AG04450 (cell line): ENCODE data around the gene MRPL4. TPM values are rescaled to one million over a fixed set of nuclear protein-coding genes. Genes with fewer than 3 reads are reported as not detected.

Source experiments
- CTCF ChIA-PET: fragments of 300-600, 350-600 bp; formaldehyde crosslinking; extraction: SDS; loops from one replicate; lab custom pipeline; 2022; ENCODE audit warnings: antibody characterized with exemption, inconsistent platforms; lab: Charles Lee
- POLR2A ChIA-PET: fragments of 350-600 bp; formaldehyde crosslinking; extraction: SDS; loops from one replicate; lab custom pipeline; 2021; ENCODE audit warnings: antibody characterized with exemption, inconsistent platforms; lab: Yijun Ruan, JAX
- DNase-seq: peaks from one replicate; pipeline ENCODE4 v3.0.0-alpha.2; 2011; ENCODE audit warnings: low read depth, low spot score
- H3K27ac ChIP-seq: one replicate; pipeline ENCODE4 v1.5.1; 2012; ENCODE audit warnings: low read depth, low read length, control low read depth
- H3K27me3 ChIP-seq: one replicate; pipeline ENCODE4 v1.6.0; 2012; ENCODE audit warnings: low read length; ENCODE audit not compliant: control insufficient read depth, insufficient read depth
- H3K4me3 ChIP-seq: 2 replicates; pipeline ENCODE4 v1.5.1; 2011; ENCODE audit warnings: mild to moderate bottlenecking, low read depth, low read length, control low read depth
- H3K9me3 ChIP-seq: 2 replicates; pipeline ENCODE4 v1.5.1; 2012; ENCODE audit warnings: low read length; ENCODE audit not compliant: control insufficient read depth, insufficient read depth
- polyA plus RNA-seq: library from polyadenylated mRNA; depleted of rRNA; stranded (reverse); fragments of >200 nt; gene quantifications from 2 replicates; pipeline ENCODE4 v1.2.3, GENCODE V29; 2011
- TF ChIP-seq, protein P1 (sequence below): IDR thresholded peaks from 2 replicates; pipeline ENCODE4 v1.5.1; 2011; ENCODE audit warnings: low read depth, low read length, control low read depth, inconsistent platforms

The MRPL4 gene
- polyA plus RNA-seq, 1 experiment: 28.5 TPM

DNA sequence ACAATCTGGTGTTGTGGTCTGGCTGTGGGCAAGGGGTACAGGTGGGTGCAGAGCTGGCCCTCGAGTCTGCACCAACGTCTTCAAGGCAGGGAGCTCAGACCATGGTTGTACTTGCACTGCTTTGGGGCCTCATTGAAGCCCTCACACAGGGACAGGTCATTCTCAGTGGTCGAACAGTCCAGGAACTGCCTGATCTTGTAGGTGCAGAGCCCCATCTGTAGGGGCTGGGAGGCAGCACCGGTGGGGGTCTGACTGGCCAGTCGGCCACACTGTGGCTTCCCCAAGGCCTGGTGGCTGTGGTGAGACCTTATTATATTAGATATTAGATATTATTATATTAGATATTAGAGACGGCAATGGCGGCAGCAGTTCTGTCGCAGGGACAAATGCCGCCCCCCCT, 34.9 kb upstream of the MRPL4 start:
- ChIA-PET POLR2A (interaction anchor here (0.6 kb wide), 1 partner anchor 17 kb away, joined by 3 read pairs; no protein-coding TSS in a partner anchor), CTCF (interaction anchor here (1.2 kb wide), 1 partner anchor 42 kb away, joined by 4 read pairs; no protein-coding TSS in a partner anchor)
- Histone ChIP-seq H3K9me3 (no peaks in the 10 kb centered on the region), H3K27me3 (no peaks in the 10 kb centered on the region), H3K4me3 (no peak overlapping the region), H3K27ac (no peak overlapping the region)
- no peak for DNase-seq
- TF ChIP-seq, protein P1, sequence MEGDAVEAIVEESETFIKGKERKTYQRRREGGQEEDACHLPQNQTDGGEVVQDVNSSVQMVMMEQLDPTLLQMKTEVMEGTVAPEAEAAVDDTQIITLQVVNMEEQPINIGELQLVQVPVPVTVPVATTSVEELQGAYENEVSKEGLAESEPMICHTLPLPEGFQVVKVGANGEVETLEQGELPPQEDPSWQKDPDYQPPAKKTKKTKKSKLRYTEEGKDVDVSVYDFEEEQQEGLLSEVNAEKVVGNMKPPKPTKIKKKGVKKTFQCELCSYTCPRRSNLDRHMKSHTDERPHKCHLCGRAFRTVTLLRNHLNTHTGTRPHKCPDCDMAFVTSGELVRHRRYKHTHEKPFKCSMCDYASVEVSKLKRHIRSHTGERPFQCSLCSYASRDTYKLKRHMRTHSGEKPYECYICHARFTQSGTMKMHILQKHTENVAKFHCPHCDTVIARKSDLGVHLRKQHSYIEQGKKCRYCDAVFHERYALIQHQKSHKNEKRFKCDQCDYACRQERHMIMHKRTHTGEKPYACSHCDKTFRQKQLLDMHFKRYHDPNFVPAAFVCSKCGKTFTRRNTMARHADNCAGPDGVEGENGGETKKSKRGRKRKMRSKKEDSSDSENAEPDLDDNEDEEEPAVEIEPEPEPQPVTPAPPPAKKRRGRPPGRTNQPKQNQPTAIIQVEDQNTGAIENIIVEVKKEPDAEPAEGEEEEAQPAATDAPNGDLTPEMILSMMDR: no peak

DNA sequence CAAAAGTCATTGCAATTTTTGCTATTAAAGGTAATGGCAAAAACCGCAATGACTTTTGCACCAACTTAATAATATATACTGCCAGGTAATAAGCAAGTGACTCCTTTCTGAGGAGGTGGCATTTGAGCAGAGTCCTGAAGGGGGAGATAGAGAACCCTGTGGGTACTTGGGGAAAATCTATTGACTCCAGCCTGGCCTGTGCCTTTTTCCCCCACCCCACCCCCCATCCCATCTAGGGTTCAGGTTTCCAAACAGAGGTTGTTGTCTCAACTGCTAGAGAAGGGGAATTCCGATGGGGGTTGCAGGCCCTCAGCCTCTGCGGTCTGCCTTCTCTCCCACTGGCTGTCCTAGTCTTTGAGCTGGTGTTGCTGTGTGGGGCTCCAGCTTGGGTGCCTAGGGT, 32.3 kb upstream of the MRPL4 start:
- peak; percentile 79 for DNase-seq
- Histone ChIP-seq H3K9me3 (peaks cover 7% of the 10 kb centered on the region), H3K4me3 (no peak overlapping the region), H3K27me3 (no peaks in the 10 kb centered on the region), H3K27ac (peak overlapping the region; percentile 22)
- ChIA-PET CTCF (interaction anchor here (0.6 to 2.1 kb wide), 6 partner anchors 13 to 320 kb away, joined by 3 to 18 read pairs (median 4); no protein-coding TSS in a partner anchor), POLR2A (interaction anchor here (0.6 to 1.2 kb wide), 5 partner anchors 10 to 298 kb away, joined by 3 to 5 read pairs (median 3); partner anchors contain the start of genes DNMT1 and S1PR2)
- TF ChIP-seq, protein P1: peak; percentile 76

DNA sequence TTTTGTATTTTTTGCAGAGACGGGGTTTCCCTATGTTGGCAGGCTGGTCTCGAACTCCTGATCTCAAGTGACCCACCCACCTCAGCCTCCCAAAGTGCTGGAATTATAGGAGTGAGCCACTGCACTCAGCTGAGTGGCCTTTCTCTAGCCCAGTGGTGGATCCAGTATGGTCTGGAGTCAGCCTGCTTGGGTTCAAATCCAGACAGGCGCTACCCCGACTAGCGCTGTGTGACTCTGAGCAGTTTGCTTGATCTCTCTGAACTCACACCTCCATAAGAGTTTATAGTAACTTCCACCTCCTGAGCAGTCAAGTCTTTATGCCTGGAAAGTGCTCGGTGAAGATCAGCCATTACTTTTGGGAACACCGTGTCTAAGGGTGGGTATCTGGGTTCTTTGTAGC, 31.3 kb upstream of the MRPL4 start:
- TF ChIP-seq, protein P1: no peak
- Histone ChIP-seq H3K4me3 (no peak overlapping the region), H3K27ac (no peak overlapping the region), H3K9me3 (peaks cover 8% of the 10 kb centered on the region), H3K27me3 (no peaks in the 10 kb centered on the region)
- ChIA-PET CTCF (interaction anchor here (0.6 to 2.1 kb wide), 3 partner anchors 14 to 48 kb away, joined by 4 to 18 read pairs (median 5); no protein-coding TSS in a partner anchor), POLR2A (interaction anchor here (1.0 to 1.2 kb wide), 2 partner anchors 11 kb away, joined by 3 read pairs; partner anchors contain the start of gene S1PR2)
- DNase-seq: no peak

DNA sequence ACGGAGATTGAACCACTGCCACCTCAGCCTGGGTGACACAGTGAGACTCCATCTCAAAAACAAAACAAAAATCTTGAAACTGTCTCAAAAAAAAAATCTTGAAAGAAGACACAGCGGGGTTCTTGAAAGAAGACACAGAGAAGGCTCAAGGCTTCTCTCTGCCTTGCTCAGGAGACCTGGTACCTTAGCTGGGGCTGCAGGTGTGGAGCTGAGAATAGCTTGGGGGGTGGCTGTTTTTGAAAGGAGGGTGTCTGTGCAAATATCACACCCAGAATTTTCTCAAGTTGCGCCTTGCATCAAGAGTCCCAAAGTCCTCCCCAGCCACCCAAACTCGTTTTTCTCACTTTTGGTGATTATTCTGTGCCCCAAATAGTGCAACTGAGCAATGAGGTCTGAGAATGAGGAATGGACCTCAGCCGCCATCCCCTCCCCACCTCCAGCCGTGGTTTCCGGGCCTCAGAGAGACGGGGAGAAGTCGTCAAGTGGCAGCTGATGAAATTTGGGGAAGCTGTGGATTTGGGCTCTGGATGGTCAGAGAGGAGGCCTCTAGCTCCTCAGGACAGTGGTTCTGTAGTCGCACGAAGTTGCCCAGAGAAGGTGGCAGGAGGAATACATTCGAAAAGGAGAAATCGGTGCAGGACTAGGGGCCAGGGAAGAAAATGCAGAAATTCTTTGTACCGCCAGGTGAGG, 29.7 kb upstream of the MRPL4 start:
- Histone ChIP-seq H3K27ac (no peak overlapping the region), H3K27me3 (no peaks in the 10 kb centered on the region), H3K4me3 (no peak overlapping the region), H3K9me3 (peaks cover 10% of the 10 kb centered on the region)
- DNase-seq: no peak
- POLR2A ChIA-PET: interaction anchor here (0.7 kb wide), 1 partner anchor 17 kb away, joined by 4 read pairs; no protein-coding TSS in a partner anchor
- TF ChIP-seq, protein P1: no peak
- CTCF ChIA-PET: interaction anchor here (1.5 kb wide), 1 partner anchor 28 kb away, joined by 5 read pairs; no protein-coding TSS in a partner anchor
